Measurements from ENCODE around the gene BCL10. TPM values are rescaled to one million over a fixed set of nuclear protein-coding genes. Genes with fewer than 3 reads are reported as not detected.

BCL10 gene
- total RNA-seq, 1 donor: 30.4 TPM

GRCh38 chr1:85279458-85280080 lies 3.1 kb upstream of the BCL10 start:
- TF ChIP-seq CTCF (IDR thresholded peaks at IDR 0.05; ENCODE audit: extremely low read depth, low read depth, low read length): no peak
- Histone ChIP-seq H3K4me3 (ENCODE audit: insufficient read depth, low read length) (peak overlapping the region; percentile 53), H3K27me3 (ENCODE audit: insufficient read depth, low read length) (no peaks in the 10 kb centered on the region), H3K27ac (ENCODE audit: low read depth, low read length) (peak overlapping the region; percentile 78), H2AFZ (ENCODE audit: low read length) (peak overlapping the region; percentile 67), H4K20me1 (ENCODE audit: insufficient read depth, low read length) (peaks cover 3% of the 10 kb centered on the region), H3K9me3 (ENCODE audit: low read depth, low read length) (no peaks in the 10 kb centered on the region), H3K4me2 (ENCODE audit: insufficient read depth, low read length) (peak overlapping the region; percentile 82), H3K79me2 (ENCODE audit: insufficient read depth, low read length) (peaks cover 16% of the 10 kb centered on the region), H3K4me1 (ENCODE audit: insufficient read depth, low read length) (peaks cover 26% of the 10 kb centered on the region), H3K36me3 (ENCODE audit: insufficient read depth, low read length) (no peaks in the 10 kb centered on the region)
- no peak for DNase-seq (ENCODE audit: insufficient read length, low spot score, missing footprints)

- no peaks in the 10 kb centered on the region for H3K27me3 ChIP-seq (ENCODE audit: insufficient read depth, low read length)
- no peaks in the 10 kb centered on the region for H3K9me3 ChIP-seq (ENCODE audit: low read depth, low read length)
- H3K36me3 ChIP-seq (ENCODE audit: insufficient read depth, low read length): no peaks in the 10 kb centered on the region
- H4K20me1 ChIP-seq (ENCODE audit: insufficient read depth, low read length): peaks cover 10% of the 10 kb centered on the region
- peak overlapping the region; percentile 53 for H3K4me3 ChIP-seq (ENCODE audit: insufficient read depth, low read length)
- DNase-seq (ENCODE audit: insufficient read length, low spot score, missing footprints): peak; percentile 96
- H3K4me1 ChIP-seq (ENCODE audit: insufficient read depth, low read length): peaks cover 29% of the 10 kb centered on the region
- peaks cover 23% of the 10 kb centered on the region for H3K79me2 ChIP-seq (ENCODE audit: insufficient read depth, low read length)
- TF ChIP-seq CTCF (IDR thresholded peaks at IDR 0.05; ENCODE audit: extremely low read depth, low read depth, low read length): no peak
- H3K27ac ChIP-seq (ENCODE audit: low read depth, low read length): peak overlapping the region; percentile 78
- peak overlapping the region; percentile 67 for H2AFZ ChIP-seq (ENCODE audit: low read length)
- H3K4me2 ChIP-seq (ENCODE audit: insufficient read depth, low read length): peak overlapping the region; percentile 82
Observed at GRCh38 chr1:85278853-85279314, 2.5 kb upstream of the BCL10 start.

- H3K27me3 ChIP-seq (ENCODE audit: insufficient read depth, low read length): no peaks in the 10 kb centered on the region
- H3K4me2 ChIP-seq (ENCODE audit: insufficient read depth, low read length): no peak overlapping the region
- peaks cover 34% of the 10 kb centered on the region for H3K79me2 ChIP-seq (ENCODE audit: insufficient read depth, low read length)
- TF ChIP-seq CTCF (IDR thresholded peaks at IDR 0.05; ENCODE audit: extremely low read depth, low read depth, low read length): no peak
- H3K36me3 ChIP-seq (ENCODE audit: insufficient read depth, low read length): peaks cover 1% of the 10 kb centered on the region
- peaks cover 18% of the 10 kb centered on the region for H4K20me1 ChIP-seq (ENCODE audit: insufficient read depth, low read length)
- H3K27ac ChIP-seq (ENCODE audit: low read depth, low read length): no peak overlapping the region
- H3K4me1 ChIP-seq (ENCODE audit: insufficient read depth, low read length): peaks cover 33% of the 10 kb centered on the region
- H3K9me3 ChIP-seq (ENCODE audit: low read depth, low read length): no peaks in the 10 kb centered on the region
- H3K4me3 ChIP-seq (ENCODE audit: insufficient read depth, low read length): no peak overlapping the region
- DNase-seq (ENCODE audit: insufficient read length, low spot score, missing footprints): no peak
- no peak overlapping the region for H2AFZ ChIP-seq (ENCODE audit: low read length)
Observed at GRCh38 chr1:85277802-85278201, 1.4 kb upstream of the BCL10 start.

- TF ChIP-seq CTCF (IDR thresholded peaks at IDR 0.05; ENCODE audit: extremely low read depth, low read depth, low read length): no peak
- H2AFZ ChIP-seq (ENCODE audit: low read length): peak overlapping the region; percentile 85
Observed at GRCh38 chr1:85276978-85277639, 677 bp upstream of the BCL10 start.

More at GRCh38 chr1:85276978-85277639, 677 bp upstream of the BCL10 start:
- peak overlapping the region; percentile 92 for H3K4me2 ChIP-seq (ENCODE audit: insufficient read depth, low read length)
- H3K79me2 ChIP-seq (ENCODE audit: insufficient read depth, low read length): peaks cover 41% of the 10 kb centered on the region
- H3K36me3 ChIP-seq (ENCODE audit: insufficient read depth, low read length): peaks cover 6% of the 10 kb centered on the region
- peak overlapping the region; percentile 86 for H3K27ac ChIP-seq (ENCODE audit: low read depth, low read length)
- H3K4me3 ChIP-seq (ENCODE audit: insufficient read depth, low read length): peak overlapping the region; percentile 82
- H3K9me3 ChIP-seq (ENCODE audit: low read depth, low read length): no peaks in the 10 kb centered on the region
- H3K4me1 ChIP-seq (ENCODE audit: insufficient read depth, low read length): peaks cover 33% of the 10 kb centered on the region
- peaks cover 23% of the 10 kb centered on the region for H4K20me1 ChIP-seq (ENCODE audit: insufficient read depth, low read length)
- H3K27me3 ChIP-seq (ENCODE audit: insufficient read depth, low read length): no peaks in the 10 kb centered on the region
- DNase-seq (ENCODE audit: insufficient read length, low spot score, missing footprints): no peak

Data from osteoblast (primary cell).